Fibroblast of villous mesenchyme (primary cell): ENCODE data around the gene UGT8. TPM values are rescaled to one million over a fixed set of nuclear protein-coding genes. Genes with fewer than 3 reads are reported as not detected.
"Not testable (repeated sequence)": the region's sequence is repeated elsewhere in the genome, so short reads cannot be mapped to it uniquely, and the experiment has no call there.

ENCODE experiments used
- DNase-seq: peaks from one replicate; pipeline ENCODE4 v3.0.0-alpha.2; 2010; ENCODE audit warnings: low read depth
- H3K4me3 ChIP-seq: 2 replicates; pipeline ENCODE4 v1.5.1; 2011; ENCODE audit warnings: low read depth, mild to moderate bottlenecking, low read length
- CTCF ChIP-seq: IDR thresholded peaks from 2 replicates; pipeline ENCODE4 v1.5.1; 2012; ENCODE audit warnings: low read depth, mild to moderate bottlenecking, low read length; ENCODE audit not compliant: insufficient read depth
- total RNA-seq: library from RNA; depleted of rRNA; stranded (reverse); fragments of >200 nt; gene quantifications from 2 replicates; pipeline ENCODE4 v1.2.3, GENCODE V29; 2012

The UGT8 gene
- total RNA-seq, 1 donor: 0.86 TPM

- DNase-seq: no peak
- no peak overlapping the region for H3K4me3 ChIP-seq
- no peak for TF ChIP-seq CTCF
Observed at GRCh38 chr4:114658776-114659175, 60.2 kb downstream of the UGT8 start.

GRCh38 chr4:114659386-114660008 lies 60.9 kb downstream of the UGT8 start:
- H3K4me3 ChIP-seq: no peak overlapping the region
- DNase-seq: peak; percentile 56
- peak; percentile 84 for TF ChIP-seq CTCF

DNA sequence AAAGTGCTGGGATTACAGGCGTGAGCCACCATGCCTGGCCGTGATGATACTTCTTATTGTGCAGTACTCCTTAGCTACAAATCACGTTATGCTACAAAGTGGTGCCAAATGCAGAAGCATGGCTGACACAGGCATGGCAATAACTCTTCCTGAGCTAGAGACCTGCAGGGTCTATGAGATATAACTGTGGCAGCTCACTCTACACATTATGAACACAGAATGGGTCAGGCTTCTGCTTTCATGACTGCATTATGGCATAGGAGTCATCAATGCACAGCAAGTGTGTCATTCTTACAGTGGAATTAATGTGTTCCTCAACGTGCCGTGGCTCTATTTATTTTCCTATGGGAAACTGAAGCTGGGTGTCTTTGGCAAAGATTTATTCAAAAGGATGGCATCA lies 64.5 kb downstream of the UGT8 start:
- no peak for DNase-seq
- no peak overlapping the region for H3K4me3 ChIP-seq
- no peak for TF ChIP-seq CTCF

DNA sequence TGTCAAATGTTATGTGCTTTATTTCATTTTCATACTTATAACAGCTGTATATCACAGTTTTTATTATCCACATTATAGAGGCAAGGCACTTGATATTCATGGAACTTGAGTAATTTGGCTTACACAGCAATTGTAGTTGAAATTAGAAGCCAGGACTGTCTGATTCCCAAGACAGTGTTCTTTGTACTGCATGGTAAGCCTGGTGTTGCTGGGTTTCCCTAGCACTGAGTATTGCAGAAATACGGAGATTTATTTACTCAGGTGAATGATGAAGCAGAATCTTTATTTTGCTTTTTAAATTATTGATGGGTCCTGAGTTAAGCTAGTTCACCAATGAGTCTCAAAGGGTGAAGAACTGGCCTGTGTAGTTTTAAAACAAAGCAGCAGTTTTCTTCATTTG lies 70.0 kb downstream of the UGT8 start:
- TF ChIP-seq CTCF: no peak
- no peak for DNase-seq
- H3K4me3 ChIP-seq: no peak overlapping the region

GRCh38 chr4:114670733-114671132 lies 72.1 kb downstream of the UGT8 start:
- H3K4me3 ChIP-seq, DNase-seq: not testable (repeated sequence)

- no peak for DNase-seq
- H3K4me3 ChIP-seq: no peak overlapping the region
- no peak for TF ChIP-seq CTCF
Observed at GRCh38 chr4:114673306-114673705, 74.7 kb downstream of the UGT8 start.

GRCh38 chr4:114674080-114674479 lies 75.5 kb downstream of the UGT8 start:
- H3K4me3 ChIP-seq: no peak overlapping the region
- DNase-seq: no peak
- TF ChIP-seq CTCF: no peak
